Gastroesophageal sphincter (tissue), 4 donors: ENCODE results near the gene BOLA3. TPM values are rescaled to one million over a fixed set of nuclear protein-coding genes. Genes with fewer than 3 reads are reported as not detected.

ENCODE experiments used
- ATAC-seq: fragments of 150-250 bp; one replicate; pipeline ENCODE4 v1.9.1; 2016; ENCODE audit warnings: mild to moderate bottlenecking, moderate library complexity
- H3K27ac ChIP-seq, 4 donors: fragments of 200-600 bp; sonication (generic) in 3 of 4; 1 replicate in 3 of 4; 2 replicates in 1 of 4; pipeline ENCODE4 v1.5.1; 2016 to 2019
- H3K27me3 ChIP-seq: fragments of 200-600 bp; sonication (generic); one replicate; pipeline ENCODE4 v1.5.1; 2019
- H3K36me3 ChIP-seq, 2 donors: fragments of 200-600 bp; sonication (generic); one replicate each; pipeline ENCODE4 v1.5.1; 2019; ENCODE audit warnings: control low read depth in 1 of 2
- H3K4me1 ChIP-seq, 3 donors: fragments of 200-600 bp; sonication (generic); 1 replicate in 2 of 3; 2 replicates in 1 of 3; pipeline ENCODE4 v1.5.1; 2016 to 2019; ENCODE audit warnings: control low read depth in 2 of 3
- H3K4me3 ChIP-seq, 2 donors: fragments of 200-600 bp; sonication (generic); one replicate each; pipeline ENCODE4 v1.5.1; 2019; ENCODE audit warnings: mild to moderate bottlenecking in 1 of 2, moderate library complexity in 1 of 2
- H3K9me3 ChIP-seq, 3 donors: fragments of 200-600 bp; sonication (generic); one replicate each; pipeline ENCODE4 v1.5.1; 2017 to 2019; ENCODE audit warnings: control low read depth in 2 of 3
- EP300 ChIP-seq: sonication (generic); formaldehyde crosslinking; IDR thresholded peaks from one replicate; pipeline ENCODE4 v1.6.1; 2017; ENCODE audit warnings: antibody characterized with exemption, mild to moderate bottlenecking
- POLR2A ChIP-seq, 2 donors: fragments of 450-650 bp; IDR thresholded peaks; one replicate each; pipeline ENCODE4 v1.6.1; 2017; ENCODE audit warnings: antibody characterized with exemption in 2 of 2, mild to moderate bottlenecking in 2 of 2, moderate library complexity in 1 of 2
- POLR2AphosphoS5 ChIP-seq: sonication (generic); formaldehyde crosslinking; IDR thresholded peaks from one replicate; pipeline ENCODE4 v1.6.1; 2017; ENCODE audit warnings: antibody characterized with exemption
- WGBS, 2 donors: methylation state at CpG; one replicate each; pipeline ENCODE4 v1.1.5; 2018; ENCODE audit warnings: low coverage in 1 of 2; 5-methylcytosine and 5-hydroxymethylcytosine counted together
- total RNA-seq, 4 donors: library from RNA; depleted of rRNA; stranded (reverse); fragments of >200 nt; gene quantifications; one replicate each; pipeline ENCODE4 v1.1.0, GENCODE V29; 2016
- TF ChIP-seq, protein P1 (sequence below), 4 experiments: fragments of 200-600 bp in 2 of 4; fragments of 450-650 bp in 2 of 4; sonication (generic) in 1 of 4; IDR thresholded peaks; one replicate each; pipeline ENCODE4 v1.5.1; 2017 to 2019; ENCODE audit warnings: antibody characterized with exemption in 4 of 4, mild to moderate bottlenecking in 2 of 4, moderate library complexity in 2 of 4

The BOLA3 gene
- total RNA-seq, 4 donors from 2014 or later = 15.5 to 43.1 (median 30.5) TPM

DNA sequence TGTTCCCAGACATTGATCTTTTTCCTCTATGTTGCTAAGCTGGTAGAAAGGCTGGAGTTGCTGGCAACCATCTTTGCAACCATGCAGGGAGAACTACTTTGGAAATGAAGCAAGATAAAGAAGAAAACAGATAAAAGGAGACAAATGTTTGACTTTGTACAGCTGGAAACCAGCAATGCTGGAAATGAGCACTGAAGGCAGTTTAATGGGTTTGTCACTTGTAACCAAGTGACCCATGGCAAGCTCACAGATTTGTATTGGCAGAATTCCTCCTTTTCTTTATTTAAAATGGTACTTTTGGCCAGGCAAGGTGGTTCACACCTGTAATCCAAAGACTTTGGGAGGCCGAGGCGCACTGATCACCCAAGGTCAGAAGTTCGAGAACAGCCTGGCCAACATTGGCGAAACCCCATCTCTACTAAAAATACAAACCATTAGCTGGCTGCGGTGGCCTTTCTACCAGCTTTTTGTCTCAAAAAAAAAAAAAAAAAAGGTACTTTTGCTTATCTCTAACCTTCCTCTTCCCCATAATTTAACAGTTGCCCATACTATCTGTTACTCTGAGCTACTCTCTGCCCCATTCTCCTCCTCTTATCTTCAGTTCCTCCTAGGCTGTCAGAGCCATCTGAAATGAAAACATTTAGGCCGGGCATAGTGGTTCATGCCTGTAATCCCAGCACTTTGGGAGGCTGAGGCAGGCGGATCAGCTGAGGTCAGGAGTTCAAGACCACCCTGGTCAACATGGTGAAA lies 2.0 kb upstream of the BOLA3 start:
- Histone ChIP-seq H3K4me1 (peaks cover 0 to 37% (median 16%) of the 10 kb centered on the region in 3 donors), H3K4me3 (no peak overlapping the region), H3K36me3 (peaks cover 0 to 42% of the 10 kb centered on the region in 2 donors), H3K27me3 (no peaks in the 10 kb centered on the region), H3K27ac (no peak overlapping the region), H3K9me3 (no peaks in the 10 kb centered on the region)
- TF ChIP-seq EP300 (no peak), POLR2A (IDR thresholded peaks at IDR 0.05) (no peak), POLR2AphosphoS5 (no peak)
- TF ChIP-seq, protein P1, sequence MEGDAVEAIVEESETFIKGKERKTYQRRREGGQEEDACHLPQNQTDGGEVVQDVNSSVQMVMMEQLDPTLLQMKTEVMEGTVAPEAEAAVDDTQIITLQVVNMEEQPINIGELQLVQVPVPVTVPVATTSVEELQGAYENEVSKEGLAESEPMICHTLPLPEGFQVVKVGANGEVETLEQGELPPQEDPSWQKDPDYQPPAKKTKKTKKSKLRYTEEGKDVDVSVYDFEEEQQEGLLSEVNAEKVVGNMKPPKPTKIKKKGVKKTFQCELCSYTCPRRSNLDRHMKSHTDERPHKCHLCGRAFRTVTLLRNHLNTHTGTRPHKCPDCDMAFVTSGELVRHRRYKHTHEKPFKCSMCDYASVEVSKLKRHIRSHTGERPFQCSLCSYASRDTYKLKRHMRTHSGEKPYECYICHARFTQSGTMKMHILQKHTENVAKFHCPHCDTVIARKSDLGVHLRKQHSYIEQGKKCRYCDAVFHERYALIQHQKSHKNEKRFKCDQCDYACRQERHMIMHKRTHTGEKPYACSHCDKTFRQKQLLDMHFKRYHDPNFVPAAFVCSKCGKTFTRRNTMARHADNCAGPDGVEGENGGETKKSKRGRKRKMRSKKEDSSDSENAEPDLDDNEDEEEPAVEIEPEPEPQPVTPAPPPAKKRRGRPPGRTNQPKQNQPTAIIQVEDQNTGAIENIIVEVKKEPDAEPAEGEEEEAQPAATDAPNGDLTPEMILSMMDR (IDR thresholded peaks at IDR 0.05) = no peak
- WGBS, 2 donors = 98% methylated on average over 5 of the region's 7 CpGs; no CpG with 5 or more reads in 1 of the 2 donors
- no peak for ATAC-seq

DNA sequence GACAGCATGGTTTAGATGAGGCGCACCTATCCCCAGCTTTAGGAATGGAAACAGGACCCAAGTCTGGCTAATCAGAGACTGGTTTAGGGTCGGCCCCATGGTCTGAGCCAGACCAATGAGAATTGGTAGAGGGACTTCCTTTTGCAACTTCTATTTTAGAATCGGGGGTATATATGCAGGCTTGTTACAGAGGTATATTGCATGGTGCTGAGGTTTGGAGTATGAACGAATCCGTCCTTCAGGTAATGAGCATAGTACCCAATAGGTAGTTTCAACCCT lies 1.5 kb upstream of the BOLA3 start:
- 78 to 88% methylated on average over 4 to 5 of the region's 5 CpGs for WGBS, 2 donors
- ATAC-seq = no peak
- TF ChIP-seq POLR2AphosphoS5 (no peak), EP300 (no peak), POLR2A (IDR thresholded peaks at IDR 0.05) (no peak)
- TF ChIP-seq, protein P1 (IDR thresholded peaks at IDR 0.05) = no peak
- Histone ChIP-seq H3K4me3 (no peak overlapping the region), H3K27ac (no peak overlapping the region), H3K27me3 (no peaks in the 10 kb centered on the region), H3K36me3 (peaks cover 0 to 46% of the 10 kb centered on the region in 2 donors), H3K4me1 (peaks cover 0 to 37% (median 16%) of the 10 kb centered on the region in 3 donors), H3K9me3 (no peaks in the 10 kb centered on the region)

DNA sequence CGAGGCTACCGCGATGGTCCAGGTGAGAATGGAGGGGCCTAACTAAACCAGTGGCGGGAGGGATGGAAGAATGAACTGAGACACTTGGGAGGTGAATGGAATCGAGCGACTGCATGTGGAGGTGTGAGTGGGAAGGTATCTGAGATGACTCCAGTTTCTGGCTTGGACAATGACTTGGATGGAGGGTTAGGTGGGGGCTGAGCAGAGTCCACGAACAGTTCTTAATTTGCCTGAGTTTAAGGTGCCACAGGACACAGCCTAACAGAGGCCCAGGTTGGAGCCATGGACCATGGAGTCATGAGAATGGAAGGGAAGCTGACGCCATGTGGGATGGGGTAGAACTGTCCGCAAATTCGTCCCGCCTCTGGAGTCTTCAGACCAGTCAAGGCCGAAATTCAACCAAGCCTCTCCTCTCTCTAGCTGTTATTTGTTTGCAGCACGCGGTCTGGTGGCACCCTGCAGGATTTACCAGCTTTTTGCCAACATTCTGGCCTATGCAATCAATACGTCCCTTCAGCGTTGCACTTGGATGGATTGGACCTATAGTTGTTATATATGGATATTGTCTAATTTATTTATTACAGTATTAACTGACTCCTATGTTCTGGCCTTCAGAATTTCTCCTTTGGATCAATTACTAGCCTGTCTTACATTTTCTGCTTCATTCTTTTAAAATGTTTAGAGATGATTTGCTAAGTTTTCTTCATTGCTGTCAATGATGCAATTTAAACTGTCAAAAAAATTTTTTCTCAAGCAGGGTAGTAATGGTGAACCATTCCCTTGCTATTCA lies 940 bp upstream of the BOLA3 start:
- Histone ChIP-seq H3K9me3 (no peaks in the 10 kb centered on the region), H3K27ac (peak overlapping the region; percentile 30 to 83 (median 77)), H3K4me3 (peak overlapping the region; percentile 52 to 89), H3K36me3 (peaks cover 0 to 43% of the 10 kb centered on the region in 2 donors), H3K4me1 (peaks cover 0 to 37% (median 16%) of the 10 kb centered on the region in 3 donors), H3K27me3 (no peaks in the 10 kb centered on the region)
- ATAC-seq = no peak
- WGBS, 2 donors = 46 to 85% methylated on average over 7 to 16 of the region's 16 CpGs
- TF ChIP-seq POLR2AphosphoS5 (no peak), EP300 (no peak), POLR2A (IDR thresholded peaks at IDR 0.05) (no peak)
- TF ChIP-seq, protein P1 (IDR thresholded peaks at IDR 0.05) = no peak

DNA sequence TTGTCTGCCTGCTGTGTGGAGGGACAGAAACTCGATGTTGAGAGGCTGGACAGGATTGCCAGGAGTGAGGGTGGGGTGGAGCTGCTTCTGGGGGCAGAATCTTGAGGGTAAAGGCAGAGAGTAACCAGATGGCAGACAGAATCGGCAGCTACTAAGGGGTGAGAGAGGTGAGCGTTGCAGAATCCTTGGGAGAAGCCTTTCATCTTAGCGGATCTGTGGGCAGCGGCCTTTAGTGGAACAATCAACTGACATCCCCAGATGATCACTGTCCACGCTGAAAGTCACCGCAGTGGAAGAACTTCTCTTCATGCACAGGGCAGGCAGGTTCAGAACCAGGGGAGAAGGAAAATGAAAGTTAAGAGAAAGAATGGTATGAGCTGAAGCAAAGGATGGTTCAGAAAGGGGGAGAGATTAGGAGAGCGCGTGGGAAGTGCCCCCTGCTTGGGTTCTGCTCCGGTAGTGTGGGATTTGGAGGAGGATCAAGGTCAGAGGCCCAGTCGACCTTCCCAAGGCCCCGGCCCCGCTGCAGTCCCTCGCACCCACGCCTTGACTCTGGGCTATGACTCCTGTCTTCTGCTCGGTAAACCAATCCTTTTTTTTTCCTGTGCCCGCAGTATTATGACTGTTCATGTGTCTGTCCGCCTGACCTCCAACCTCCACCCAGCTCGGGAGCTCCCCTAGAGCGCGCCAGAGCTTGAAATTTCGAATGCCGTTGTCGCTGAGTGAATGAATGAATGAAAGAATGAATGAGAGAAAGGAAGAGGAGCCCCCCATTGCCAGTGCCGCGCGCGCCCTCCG lies 584 bp downstream of the BOLA3 start:
- Histone ChIP-seq H3K9me3 (no peaks in the 10 kb centered on the region), H3K36me3 (peaks cover 0 to 41% of the 10 kb centered on the region in 2 donors), H3K27ac (peak overlapping the region in 3 of 4 donors; percentile 73 to 83 (median 81)), H3K4me1 (peaks cover 0 to 37% (median 16%) of the 10 kb centered on the region in 3 donors), H3K27me3 (no peaks in the 10 kb centered on the region), H3K4me3 (peak overlapping the region; percentile 52 to 89)
- TF ChIP-seq, protein P1 (IDR thresholded peaks at IDR 0.05) = no peak
- no peak for TF ChIP-seq POLR2AphosphoS5
- no peak for TF ChIP-seq POLR2A (IDR thresholded peaks at IDR 0.05)
- no peak for TF ChIP-seq EP300
- ATAC-seq = peak; percentile 9
- 6 to 8% methylated on average over 17 to 18 of the region's 29 CpGs for WGBS, 2 donors
